BLaER1 (cell line): Measurements from ENCODE around the gene MFAP1.
"Not testable (repeated sequence)": the region's sequence is repeated elsewhere in the genome, so short reads cannot be mapped to it uniquely, and the experiment has no call there.

Source experiments
- H3K27ac ChIP-seq: shearing (Covaris generic); formaldehyde crosslinking; 2 replicates; pipeline ENCODE4 v1.8.1; 2022
- H3K27me3 ChIP-seq: shearing (Covaris generic); formaldehyde crosslinking; 2 replicates; pipeline ENCODE4 v1.8.1; 2022
- H3K36me3 ChIP-seq: shearing (Covaris generic); formaldehyde crosslinking; 2 replicates; pipeline ENCODE4 v1.8.1; 2022
- H3K4me1 ChIP-seq: shearing (Covaris generic); formaldehyde crosslinking; 2 replicates; pipeline ENCODE4 v1.8.1; 2022
- H3K4me2 ChIP-seq: shearing (Covaris generic); formaldehyde crosslinking; 2 replicates; pipeline ENCODE4 v1.8.1; 2022
- H3K4me3 ChIP-seq: shearing (Covaris generic); formaldehyde crosslinking; 2 replicates; pipeline ENCODE4 v1.8.1; 2022
- H3K9ac ChIP-seq: shearing (Covaris generic); formaldehyde crosslinking; 2 replicates; pipeline ENCODE4 v1.8.1; 2022
- H3K9me3 ChIP-seq: shearing (Covaris generic); formaldehyde crosslinking; 2 replicates; pipeline ENCODE4 v1.8.1; 2022
- H4K20me1 ChIP-seq: shearing (Covaris generic); formaldehyde crosslinking; 2 replicates; pipeline ENCODE4 v1.8.1; 2022
- Cebpa-rat ChIP-seq: shearing (Covaris generic); IDR thresholded peaks from 2 replicates; pipeline ENCODE4 v1.8.1; 2022

The MFAP1 gene, protein sequence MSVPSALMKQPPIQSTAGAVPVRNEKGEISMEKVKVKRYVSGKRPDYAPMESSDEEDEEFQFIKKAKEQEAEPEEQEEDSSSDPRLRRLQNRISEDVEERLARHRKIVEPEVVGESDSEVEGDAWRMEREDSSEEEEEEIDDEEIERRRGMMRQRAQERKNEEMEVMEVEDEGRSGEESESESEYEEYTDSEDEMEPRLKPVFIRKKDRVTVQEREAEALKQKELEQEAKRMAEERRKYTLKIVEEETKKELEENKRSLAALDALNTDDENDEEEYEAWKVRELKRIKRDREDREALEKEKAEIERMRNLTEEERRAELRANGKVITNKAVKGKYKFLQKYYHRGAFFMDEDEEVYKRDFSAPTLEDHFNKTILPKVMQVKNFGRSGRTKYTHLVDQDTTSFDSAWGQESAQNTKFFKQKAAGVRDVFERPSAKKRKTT

DNA sequence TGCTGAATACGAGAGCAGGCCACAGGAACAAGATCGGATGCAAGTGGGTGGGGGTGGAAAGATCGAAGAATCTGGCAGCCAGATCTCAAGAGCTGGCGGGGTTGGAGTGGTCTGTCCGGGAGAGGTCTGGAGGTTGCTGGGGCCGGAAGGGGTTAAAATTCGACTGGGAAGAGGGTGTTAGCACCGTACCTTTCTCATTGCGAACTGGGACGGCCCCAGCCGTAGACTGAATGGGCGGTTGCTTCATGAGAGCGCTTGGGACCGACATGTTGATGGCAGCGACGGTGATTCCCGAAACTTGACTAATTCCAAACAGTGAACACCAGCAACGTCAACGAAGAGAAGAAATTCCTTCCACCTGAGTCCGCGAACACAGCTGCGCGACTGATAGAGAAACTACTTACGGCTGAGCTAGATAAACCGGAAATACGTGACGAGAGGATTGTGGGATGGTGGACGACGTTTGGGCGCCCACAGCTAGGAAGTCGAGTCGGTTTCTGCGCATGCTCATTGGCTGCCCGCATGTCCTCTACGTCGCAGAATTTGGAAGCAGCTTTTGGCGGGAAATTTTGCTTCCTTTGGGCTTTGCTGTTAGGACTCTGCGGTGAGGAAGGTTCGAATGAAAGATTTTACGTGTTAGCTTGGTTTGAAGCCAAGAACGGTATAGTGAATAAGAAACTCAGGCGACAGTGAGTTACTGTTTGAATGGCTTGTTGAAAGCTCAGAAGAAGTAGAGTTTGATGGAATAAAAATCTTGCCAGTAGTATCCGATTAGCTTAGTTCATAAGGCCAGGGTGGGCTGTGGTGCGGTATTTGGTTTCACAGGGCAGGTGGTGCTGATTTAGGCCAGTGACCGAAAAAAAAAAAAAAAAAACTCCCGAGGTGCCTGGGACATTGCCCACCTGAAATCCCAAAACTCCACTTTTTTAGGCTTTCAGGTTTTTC lies at the start of gene MFAP1:
MFAP1 (minus strand) TSS at position 389 of the 945 bp plus-strand sequence; CDS start at position 268, 121 bp downstream.
- H3K36me3 ChIP-seq = peaks cover 25% of the 10 kb centered on the region
- no peak for TF ChIP-seq Cebpa-rat
- H3K9me3 ChIP-seq = no peaks in the 10 kb centered on the region
- H3K4me2 ChIP-seq = peak within 1 kb of the TSS; percentile 87
- peak within 1 kb of the TSS; percentile 88 for H3K27ac ChIP-seq
- H3K27me3 ChIP-seq = no peaks in the 10 kb centered on the region
- H3K9ac ChIP-seq = peak within 1 kb of the TSS; percentile 90
- peaks cover 15% of the 10 kb centered on the region for H4K20me1 ChIP-seq
- peak within 1 kb of the TSS; percentile 82 for H3K4me3 ChIP-seq
- H3K4me1 ChIP-seq = peaks cover 67% of the 10 kb centered on the region

DNA sequence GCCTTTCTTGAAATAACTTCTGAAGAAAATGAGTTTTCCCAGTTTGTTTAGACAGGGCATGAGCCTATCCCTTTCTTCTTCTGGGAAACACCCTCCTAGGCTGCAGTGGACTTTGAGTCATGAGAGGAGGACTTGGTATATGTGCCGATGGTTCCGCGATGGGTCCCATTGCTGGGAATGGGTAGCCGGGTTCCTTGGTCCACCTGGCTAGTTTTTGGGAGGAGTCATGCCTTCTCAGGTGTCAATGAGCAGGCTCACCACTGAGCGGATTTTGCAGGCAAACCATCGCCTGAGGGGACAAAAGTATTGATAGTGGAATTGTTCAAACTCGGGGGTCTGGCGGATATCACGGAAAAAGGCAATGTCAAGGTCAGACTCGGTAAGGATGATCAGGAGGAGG lies 49.2 kb upstream of the MFAP1 start:
- no peaks in the 10 kb centered on the region for H4K20me1 ChIP-seq
- H3K9me3 ChIP-seq = no peaks in the 10 kb centered on the region
- peaks cover 11% of the 10 kb centered on the region for H3K4me1 ChIP-seq
- no peak overlapping the region for H3K4me3 ChIP-seq
- TF ChIP-seq Cebpa-rat = no peak
- H3K27me3 ChIP-seq = no peaks in the 10 kb centered on the region
- no peak overlapping the region for H3K9ac ChIP-seq
- H3K4me2 ChIP-seq = no peak overlapping the region
- peaks cover 88% of the 10 kb centered on the region for H3K36me3 ChIP-seq
- H3K27ac ChIP-seq = no peak overlapping the region

DNA sequence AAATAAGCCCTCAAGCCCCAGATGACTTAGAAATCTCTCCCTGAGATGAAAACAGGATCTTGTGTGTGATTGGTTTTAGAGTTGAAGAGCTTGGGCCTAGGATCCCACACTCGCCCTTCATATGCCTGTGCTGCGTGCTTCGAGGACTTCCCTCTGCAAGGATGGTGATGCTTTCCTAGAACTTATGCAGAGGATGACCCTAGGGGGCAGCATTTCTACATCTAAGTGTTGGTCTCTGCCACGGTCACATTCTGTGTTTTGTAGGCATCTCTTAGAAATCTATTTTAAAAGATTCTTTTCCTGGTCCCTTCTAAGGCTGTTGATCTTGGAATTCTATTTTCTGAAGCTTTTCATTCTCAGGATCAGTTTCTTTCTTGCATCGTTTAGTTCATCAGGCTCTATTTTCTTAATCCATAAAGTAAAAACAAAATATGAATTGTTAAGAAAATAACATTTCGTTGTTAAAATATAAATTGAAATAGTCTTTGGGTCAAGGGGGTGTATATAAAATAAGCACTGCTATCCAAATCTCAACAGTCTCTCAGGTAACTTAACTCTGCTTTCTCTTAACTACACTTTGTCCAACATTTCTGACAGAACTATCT lies 48.0 kb upstream of the MFAP1 start:
- TF ChIP-seq Cebpa-rat = no peak
- H3K36me3 ChIP-seq = peaks cover 76% of the 10 kb centered on the region

DNA sequence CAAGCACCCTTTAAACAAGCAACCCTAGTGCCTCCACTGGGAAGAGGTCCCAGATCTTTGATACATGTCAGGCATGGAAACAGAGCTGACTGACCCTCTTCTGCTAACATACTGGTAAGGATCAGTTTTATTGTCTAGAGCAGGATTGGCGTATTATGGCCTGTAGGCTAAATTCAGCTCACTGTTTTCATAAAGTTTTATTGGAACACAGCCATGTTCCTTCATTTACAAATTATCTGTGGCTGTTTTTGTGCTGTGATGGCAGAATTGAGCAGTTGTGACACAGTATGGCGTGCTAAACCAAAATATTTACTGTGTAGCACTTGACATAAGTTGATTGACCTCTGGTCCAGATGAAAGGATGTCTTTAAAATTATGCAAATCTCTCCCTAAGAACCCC lies 47.3 kb upstream of the MFAP1 start:
- H3K36me3 ChIP-seq = peaks cover 74% of the 10 kb centered on the region
- no peak overlapping the region for H3K4me3 ChIP-seq
- H4K20me1 ChIP-seq = no peaks in the 10 kb centered on the region
- no peak overlapping the region for H3K27ac ChIP-seq
- H3K9ac ChIP-seq = no peak overlapping the region
- TF ChIP-seq Cebpa-rat = no peak
- no peaks in the 10 kb centered on the region for H3K9me3 ChIP-seq
- H3K4me2 ChIP-seq = no peak overlapping the region
- peaks cover 24% of the 10 kb centered on the region for H3K4me1 ChIP-seq
- no peaks in the 10 kb centered on the region for H3K27me3 ChIP-seq

More for the DNA sequence above, 48.0 kb upstream of the MFAP1 start:
- Histone ChIP-seq H3K4me3 (no peak overlapping the region), H4K20me1 (no peaks in the 10 kb centered on the region), H3K27me3 (no peaks in the 10 kb centered on the region), H3K27ac (no peak overlapping the region), H3K4me2 (no peak overlapping the region), H3K9me3 (no peaks in the 10 kb centered on the region), H3K9ac (no peak overlapping the region), H3K4me1 (peaks cover 23% of the 10 kb centered on the region)

DNA sequence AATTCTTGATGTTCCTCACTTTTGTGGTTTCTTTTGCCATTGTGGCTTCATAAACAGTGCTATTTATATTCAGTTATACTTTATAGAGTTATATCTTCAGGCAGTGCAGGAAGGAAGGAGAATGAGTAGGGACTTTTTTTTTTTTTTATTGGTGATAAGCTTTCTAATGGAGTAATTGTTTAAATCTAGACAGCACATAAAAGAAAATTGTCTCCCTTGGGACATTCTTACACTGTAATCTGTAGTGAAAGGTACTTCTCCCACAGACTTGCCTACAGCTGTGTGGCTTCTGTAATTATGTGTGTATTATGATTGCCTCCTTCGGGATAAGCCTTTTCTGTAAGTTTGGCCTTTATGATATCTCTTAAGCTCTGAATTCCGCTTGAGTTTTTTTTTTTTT lies 43.9 kb upstream of the MFAP1 start:
- Histone ChIP-seq H3K36me3 (peaks cover 75% of the 10 kb centered on the region), H3K4me1 (peaks cover 24% of the 10 kb centered on the region), H3K27me3 (no peaks in the 10 kb centered on the region), H3K27ac (peak overlapping the region; percentile 19; the same call in 1 of the 2 replicates), H3K9ac (no peak overlapping the region), H3K4me3 (no peak overlapping the region), H3K4me2 (peak overlapping the region; percentile 66), H4K20me1 (no peaks in the 10 kb centered on the region), H3K9me3 (no peaks in the 10 kb centered on the region)
- no peak for TF ChIP-seq Cebpa-rat

DNA sequence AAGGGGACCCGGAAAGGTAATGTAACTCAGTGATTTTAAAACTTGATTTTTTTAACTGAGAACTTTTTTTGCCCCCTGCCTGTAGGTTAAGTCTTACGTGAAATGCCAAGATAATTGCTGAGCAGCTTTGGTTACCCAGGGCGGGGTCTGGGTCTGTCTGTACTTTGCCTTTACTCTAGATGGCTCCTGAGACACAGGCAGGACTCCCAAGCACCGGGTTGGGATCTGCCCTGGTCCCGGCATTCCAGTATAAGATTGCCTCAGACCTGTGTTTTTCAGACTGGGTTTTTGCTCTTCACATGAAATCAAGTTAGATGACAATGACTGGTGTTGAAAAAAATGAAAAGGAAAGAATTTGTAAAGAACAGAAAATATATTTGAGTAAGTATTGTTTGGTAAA lies 42.6 kb upstream of the MFAP1 start:
- H3K4me3 ChIP-seq = no peak overlapping the region
- H3K9me3 ChIP-seq = no peaks in the 10 kb centered on the region
- H3K4me2 ChIP-seq = no peak overlapping the region
- H3K27me3 ChIP-seq = no peaks in the 10 kb centered on the region
- peaks cover 78% of the 10 kb centered on the region for H3K36me3 ChIP-seq
- H4K20me1 ChIP-seq = no peaks in the 10 kb centered on the region
- peaks cover 24% of the 10 kb centered on the region for H3K4me1 ChIP-seq
- H3K9ac ChIP-seq = no peak overlapping the region
- no peak for TF ChIP-seq Cebpa-rat
- H3K27ac ChIP-seq = no peak overlapping the region

DNA sequence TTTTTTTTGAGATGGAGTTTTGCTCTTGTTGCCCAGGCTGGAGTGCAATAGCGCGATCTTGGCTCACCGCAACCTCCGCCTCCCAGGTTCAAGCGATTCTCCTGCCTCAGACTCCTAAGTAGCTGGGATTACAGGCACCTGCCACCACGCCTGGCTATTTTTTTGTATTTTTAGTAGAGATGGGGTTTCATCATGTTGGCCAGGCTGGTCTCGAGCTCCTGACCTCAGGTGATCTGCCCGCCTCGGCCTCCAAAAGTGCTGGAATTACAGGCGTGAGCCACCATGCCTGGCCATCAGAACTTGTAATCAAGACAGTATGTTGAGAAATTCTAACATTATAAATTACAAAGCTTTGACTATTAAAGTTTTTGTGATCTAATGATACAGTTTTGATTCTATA lies 42.1 kb upstream of the MFAP1 start:
- Histone ChIP-seq H3K36me3 (peaks cover 78% of the 10 kb centered on the region), H3K4me1 (peaks cover 24% of the 10 kb centered on the region)
- H3K9me3 ChIP-seq, H3K27ac ChIP-seq, H3K4me3 ChIP-seq, H3K27me3 ChIP-seq, H3K4me2 ChIP-seq, H3K9ac ChIP-seq, H4K20me1 ChIP-seq: not testable (repeated sequence)

DNA sequence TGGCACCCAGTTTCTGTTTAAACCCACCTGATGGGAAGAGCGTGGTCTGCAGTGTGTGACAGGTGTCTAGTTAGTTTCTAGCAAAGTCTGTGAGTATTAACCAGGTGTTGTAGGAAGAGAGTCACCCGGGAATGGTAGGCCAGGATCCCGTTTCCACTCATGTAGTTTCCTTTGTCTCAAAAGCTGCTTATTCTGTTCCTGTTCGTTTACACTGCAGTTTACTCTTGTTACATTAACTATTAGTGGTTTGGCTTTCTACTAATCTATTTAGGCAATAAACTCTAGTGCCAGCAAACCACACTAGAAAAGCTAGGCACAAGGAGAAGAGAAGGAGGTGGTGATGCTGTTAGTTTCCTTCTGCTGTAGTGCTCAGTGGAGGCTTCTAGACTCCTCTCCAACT lies 35.1 kb upstream of the MFAP1 start:
- H3K27me3 ChIP-seq = no peaks in the 10 kb centered on the region
- H3K4me3 ChIP-seq = no peak overlapping the region
- no peaks in the 10 kb centered on the region for H3K4me1 ChIP-seq
- H3K36me3 ChIP-seq = peaks cover 98% of the 10 kb centered on the region
- no peak overlapping the region for H3K27ac ChIP-seq
- H4K20me1 ChIP-seq = no peaks in the 10 kb centered on the region; the same call in 1 of the 2 replicates
- TF ChIP-seq Cebpa-rat = no peak
- no peak overlapping the region for H3K9ac ChIP-seq
- no peak overlapping the region for H3K4me2 ChIP-seq
- no peaks in the 10 kb centered on the region for H3K9me3 ChIP-seq

DNA sequence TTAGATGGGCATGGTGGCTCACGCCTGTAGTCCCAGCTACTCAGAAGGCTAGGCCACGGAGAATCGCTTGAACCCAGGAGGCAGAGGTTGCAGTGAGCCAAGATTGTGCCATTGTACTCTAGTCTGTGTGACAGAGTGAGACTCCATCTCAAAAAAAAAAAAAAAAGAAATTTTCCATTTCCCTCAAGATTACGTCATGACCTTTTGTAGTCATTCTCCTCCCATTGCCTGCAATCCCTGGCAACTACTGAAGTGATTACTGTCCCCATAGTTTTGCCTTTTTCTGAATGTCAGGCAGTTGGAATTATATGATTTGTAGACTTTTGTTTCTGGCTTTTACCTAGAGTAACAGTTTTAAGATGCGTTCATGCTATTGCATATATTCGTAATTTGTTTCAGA lies 30.3 kb upstream of the MFAP1 start:
- Histone ChIP-seq H4K20me1 (no peaks in the 10 kb centered on the region; the same call in 1 of the 2 replicates), H3K4me3 (no peak overlapping the region), H3K4me1 (no peaks in the 10 kb centered on the region), H3K36me3 (peaks cover 94% of the 10 kb centered on the region), H3K4me2 (no peak overlapping the region), H3K27ac (no peak overlapping the region), H3K27me3 (no peaks in the 10 kb centered on the region), H3K9ac (no peak overlapping the region), H3K9me3 (no peaks in the 10 kb centered on the region)
- no peak for TF ChIP-seq Cebpa-rat
